ENCODE results near the gene AVEN. TPM values are rescaled to one million over a fixed set of nuclear protein-coding genes. Genes with fewer than 3 reads are reported as not detected.

Gene AVEN
- total RNA-seq, 2 donors from 2014 or later, result 18.9 to 20.7 TPM

GRCh38 chr15:34049112-34049511 lies 10.1 kb upstream of the AVEN start:
- peaks cover 4% of the 10 kb centered on the region for H3K4me1 ChIP-seq (ENCODE audit: control insufficient read depth, insufficient read depth, low read length)
- no peak for TF ChIP-seq CTCF (conservative IDR thresholded peaks at IDR 0.05)
- peaks cover 49% of the 10 kb centered on the region for H3K9me3 Mint-ChIP-seq
- H3K27ac Mint-ChIP-seq, result no peak overlapping the region
- peaks cover 9% of the 10 kb centered on the region for H3K27me3 Mint-ChIP-seq (ENCODE audit: insufficient read depth)
- H3K27ac ChIP-seq (ENCODE audit: low read depth, low read length), result no peak overlapping the region
- peaks cover 3% of the 10 kb centered on the region for H3K4me1 Mint-ChIP-seq
- no peak overlapping the region for H3K9ac ChIP-seq (ENCODE audit: extremely low read depth, low read length, poor library complexity, severe bottlenecking)
- peaks cover 29% of the 10 kb centered on the region for H3K9me3 ChIP-seq (ENCODE audit: control insufficient read depth, low read length)
- no peak overlapping the region for H3K4me3 ChIP-seq (ENCODE audit: low read length)
- no peaks in the 10 kb centered on the region for H3K36me3 ChIP-seq (ENCODE audit: control insufficient read depth, insufficient read depth, low read length)
- 91 to 96% methylated on average over 2 of the region's 2 CpGs for WGBS, 2 experiments (ENCODE audit: insufficient coverage in 1 of 2, insufficient read length in 1 of 2)
- H3K27me3 ChIP-seq (ENCODE audit: control insufficient read depth, insufficient read depth, low read length, poor library complexity, severe bottlenecking), result no peaks in the 10 kb centered on the region
- no peak for DNase-seq
- no peaks in the 10 kb centered on the region for H3K36me3 Mint-ChIP-seq (ENCODE audit: low read depth)
- H3K4me3 Mint-ChIP-seq, result no peak overlapping the region

GRCh38 chr15:34047893-34048775 lies 9.1 kb upstream of the AVEN start:
- H3K36me3 ChIP-seq (ENCODE audit: control insufficient read depth, insufficient read depth, low read length), result no peaks in the 10 kb centered on the region
- WGBS, 2 experiments (ENCODE audit: insufficient coverage in 1 of 2, insufficient read length in 1 of 2), result 82 to 88% methylated on average over 6 to 10 of the region's 10 CpGs
- no peak overlapping the region for H3K9ac ChIP-seq (ENCODE audit: extremely low read depth, low read length, poor library complexity, severe bottlenecking)
- no peak for DNase-seq
- Mint-ChIP-seq H3K4me3 (no peak overlapping the region), H3K9me3 (peaks cover 43% of the 10 kb centered on the region), H3K27me3 (ENCODE audit: insufficient read depth) (peaks cover 10% of the 10 kb centered on the region), H3K27ac (peak overlapping the region; percentile 49), H3K36me3 (ENCODE audit: low read depth) (no peaks in the 10 kb centered on the region), H3K4me1 (peaks cover 5% of the 10 kb centered on the region)
- peaks cover 29% of the 10 kb centered on the region for H3K9me3 ChIP-seq (ENCODE audit: control insufficient read depth, low read length)
- no peaks in the 10 kb centered on the region for H3K27me3 ChIP-seq (ENCODE audit: control insufficient read depth, insufficient read depth, low read length, poor library complexity, severe bottlenecking)
- peak overlapping the region; percentile 37 for H3K27ac ChIP-seq (ENCODE audit: low read depth, low read length)
- H3K4me1 ChIP-seq (ENCODE audit: control insufficient read depth, insufficient read depth, low read length), result peaks cover 5% of the 10 kb centered on the region
- no peak for TF ChIP-seq CTCF (conservative IDR thresholded peaks at IDR 0.05)
- H3K4me3 ChIP-seq (ENCODE audit: low read length), result peak overlapping the region; percentile 14

- Histone ChIP-seq H3K36me3 (ENCODE audit: control insufficient read depth, insufficient read depth, low read length) (no peaks in the 10 kb centered on the region), H3K9me3 (ENCODE audit: control insufficient read depth, low read length) (peaks cover 26% of the 10 kb centered on the region), H3K27ac (ENCODE audit: low read depth, low read length) (no peak overlapping the region), H3K27me3 (ENCODE audit: control insufficient read depth, insufficient read depth, low read length, poor library complexity, severe bottlenecking) (no peaks in the 10 kb centered on the region), H3K9ac (ENCODE audit: extremely low read depth, low read length, poor library complexity, severe bottlenecking) (no peak overlapping the region), H3K4me1 (ENCODE audit: control insufficient read depth, insufficient read depth, low read length) (peaks cover 5% of the 10 kb centered on the region), H3K4me3 (ENCODE audit: low read length) (no peak overlapping the region)
- TF ChIP-seq CTCF (conservative IDR thresholded peaks at IDR 0.05), result no peak
- H3K27ac Mint-ChIP-seq, result no peak overlapping the region
- H3K27me3 Mint-ChIP-seq (ENCODE audit: insufficient read depth), result peaks cover 7% of the 10 kb centered on the region
- no peaks in the 10 kb centered on the region for H3K36me3 Mint-ChIP-seq (ENCODE audit: low read depth)
- peaks cover 36% of the 10 kb centered on the region for H3K9me3 Mint-ChIP-seq
- no peak for DNase-seq
- H3K4me3 Mint-ChIP-seq, result no peak overlapping the region
- peaks cover 5% of the 10 kb centered on the region for H3K4me1 Mint-ChIP-seq
- 95 to 100% methylated on average over 5 to 12 of the region's 16 CpGs for WGBS, 2 experiments (ENCODE audit: insufficient coverage in 1 of 2, insufficient read length in 1 of 2)
Measured at GRCh38 chr15:34046471-34047145, 7.6 kb upstream of the AVEN start.

Data from endodermal cell (in vitro differentiated cells).